ENCODE measurements around the gene ETS2.
A peak's percentile ranks its signal among the peaks of the same experiment; 100 is the strongest.

The ETS2 gene

DNA sequence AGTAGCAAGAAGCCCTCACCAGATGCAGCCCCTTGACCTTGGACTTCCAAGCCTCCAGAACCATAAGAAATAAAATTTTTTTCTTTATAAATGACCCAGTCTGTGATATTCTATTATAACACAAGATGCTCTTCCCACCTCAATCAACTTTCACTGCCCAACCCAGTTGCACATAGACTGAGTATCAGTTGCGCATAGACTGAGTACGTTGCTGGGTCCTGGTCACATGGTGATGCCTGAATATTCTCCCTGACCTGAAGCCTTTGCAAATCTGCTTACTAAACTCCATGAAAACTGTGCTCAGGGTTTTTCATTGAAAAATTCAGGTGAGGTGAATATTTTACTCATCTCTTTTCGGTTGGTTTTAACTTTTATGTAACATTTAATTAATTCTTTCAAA is 59.2 kb downstream of the ETS2 start:
- DNase-seq: no peak

DNA sequence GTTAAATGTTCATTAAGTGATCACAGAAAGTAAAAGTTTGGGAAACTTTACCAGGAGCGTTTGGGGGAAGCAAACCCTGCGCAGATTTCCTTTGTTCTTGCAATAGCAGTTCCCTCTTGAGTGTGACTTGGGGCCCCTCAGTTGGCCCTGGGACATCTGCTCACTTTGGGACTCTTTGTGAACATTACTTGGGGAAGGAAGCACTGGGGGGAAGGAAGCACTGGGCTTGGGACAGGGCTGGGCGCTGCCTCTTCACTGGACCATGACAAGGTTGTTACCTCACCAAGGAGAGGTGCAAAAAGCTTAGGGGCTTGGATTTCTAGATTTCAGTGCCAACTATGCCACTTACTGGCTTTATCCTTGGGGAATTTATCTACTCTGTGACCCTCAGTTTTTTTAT is 63.5 kb downstream of the ETS2 start:
- DNase-seq: no peak

DNA sequence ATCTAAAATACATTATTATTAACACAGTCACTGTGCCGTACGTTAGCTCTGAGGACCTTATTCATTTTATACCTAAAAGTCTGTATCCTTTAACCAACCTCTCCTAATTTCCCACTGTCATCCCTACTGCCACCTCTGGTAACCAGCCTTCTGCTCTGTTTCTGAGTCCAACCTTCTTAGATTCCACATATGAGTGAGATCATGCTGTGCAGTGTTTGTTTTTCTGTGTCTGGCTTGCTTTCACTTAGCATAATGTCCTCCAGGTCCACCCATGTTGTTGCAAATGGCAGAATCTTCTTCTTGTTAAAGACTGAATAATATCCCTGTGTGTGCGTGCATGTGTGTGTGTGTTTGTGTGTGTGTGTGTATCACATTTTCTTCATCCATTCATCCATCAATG is 64.2 kb downstream of the ETS2 start:
- DNase-seq: peak; percentile 53
